GM12878 (cell line): ENCODE measurements around the gene DAAM1. TPM values are rescaled to one million over a fixed set of nuclear protein-coding genes. Genes with fewer than 3 reads are reported as not detected.

ENCODE experiments used
- ATAC-seq: fragments of 200-7000 bp; cut with Tn5 transposase; 3 replicates; pipeline ENCODE4 v1.9.1; 2020; ENCODE audit warnings: mild to moderate bottlenecking, moderate library complexity
- BruUV-seq: library from RNA; stranded (reverse); fragments of 400-500 nt; replicated peaks from 2 replicates; lab custom pipeline; 2021; lab: Mats Ljungman, UMichigan
- CTCF ChIA-PET: fragments of 300-600 bp; sonication (Branson Sonifier 250); formaldehyde crosslinking; extraction: SDS; loops from one replicate; lab custom pipeline; 2021; ENCODE audit warnings: inconsistent platforms; lab: Yijun Ruan, JAX
- POLR2A ChIA-PET: fragments of 350-600 bp; formaldehyde crosslinking; extraction: SDS; loops from one replicate; lab custom pipeline; 2021; ENCODE audit warnings: inconsistent platforms; lab: Charles Lee
- RAD21 ChIA-PET: fragments of 300-600 bp; sonication (Branson Sonifier 250); formaldehyde crosslinking; loops from one replicate; lab custom pipeline; 2023; ENCODE audit warnings: antibody characterized with exemption; ENCODE audit not compliant: unreplicated experiment; lab: Charles Lee
- SMC1A ChIA-PET: fragments of 300-600 bp; sonication (Branson Sonifier 250); formaldehyde crosslinking; loops from one replicate; lab custom pipeline; 2023; ENCODE audit not compliant: unreplicated experiment, uncharacterized antibody; lab: Charles Lee
- DNase-seq: peaks from one replicate; pipeline ENCODE4 v3.0.0-alpha.2; 2011; ENCODE audit warnings: low read depth, low spot score
- FAIRE-seq: peaks from 3 replicates; lab custom pipeline; 2011; peaks lifted over from hg19 to GRCh38; lab: Jason Lieb, UNC
- H2AFZ ChIP-seq: 2 replicates; pipeline ENCODE4 v1.6.0; 2011; ENCODE audit warnings: low read depth, low read length, control low read depth; ENCODE audit not compliant: control insufficient read depth
- H3K27ac ChIP-seq: 2 replicates; pipeline ENCODE4 v1.5.1; 2011; ENCODE audit warnings: control low read depth; ENCODE audit not compliant: control insufficient read depth, insufficient read depth
- H3K27me3 ChIP-seq, 2 experiments: replicated peaks in 1 of 2; 2 replicates each; pipeline versions ENCODE4 v1.6.0 to v1.6.1; 2011; ENCODE audit warnings: low read length in 1 of 2; ENCODE audit not compliant: control insufficient read depth in 2 of 2, insufficient read depth in 2 of 2
- H3K36me3 ChIP-seq, 2 experiments: 2 replicates each; pipeline ENCODE4 v1.5.1; 2011; ENCODE audit warnings: low read length in 1 of 2; ENCODE audit not compliant: control insufficient read depth in 2 of 2, insufficient read depth in 2 of 2
- H3K4me1 ChIP-seq: 2 replicates; pipeline ENCODE4 v1.6.1; 2011; ENCODE audit warnings: mild to moderate bottlenecking, low read length, moderate library complexity, mixed read lengths; ENCODE audit not compliant: control insufficient read depth, insufficient read depth
- H3K4me2 ChIP-seq: 2 replicates; pipeline ENCODE4 v1.6.0; 2011; ENCODE audit warnings: control low read depth; ENCODE audit not compliant: control insufficient read depth, insufficient read depth
- H3K4me3 ChIP-seq: fragments of 200-600 bp; sonication (generic); 2 replicates; pipeline ENCODE4 v1.5.1; 2016
- H3K79me2 ChIP-seq: 2 replicates; pipeline ENCODE4 v1.6.0; 2011; ENCODE audit warnings: low read length; ENCODE audit not compliant: control insufficient read depth, insufficient read depth
- H3K9ac ChIP-seq: 2 replicates; pipeline ENCODE4 v1.8.0; 2011; ENCODE audit warnings: low read length, control low read depth, mixed read lengths; ENCODE audit not compliant: control insufficient read depth, insufficient read depth
- H3K9me3 ChIP-seq: replicated peaks from 3 replicates; pipeline ENCODE4 v1.5.1; 2011; ENCODE audit warnings: mild to moderate bottlenecking, low read length; ENCODE audit not compliant: control insufficient read depth, insufficient read depth
- H4K20me1 ChIP-seq: 2 replicates; pipeline ENCODE4 v1.6.0; 2011; ENCODE audit not compliant: control insufficient read depth, insufficient read depth
- FOXM1 ChIP-seq: IDR thresholded peaks from 2 replicates; pipeline ENCODE4 v1.6.1; 2012; ENCODE audit warnings: low read depth, mild to moderate bottlenecking, inconsistent platforms, low read length, moderate library complexity
- HDAC6 ChIP-seq: fragments of 200-600 bp; sonication (generic); IDR thresholded peaks from one replicate; pipeline ENCODE4 v1.8.0; 2017; ENCODE audit warnings: antibody characterized with exemption; ENCODE audit not compliant: unreplicated experiment
- POLR2AphosphoS5 ChIP-seq: IDR thresholded peaks from 2 replicates; pipeline ENCODE4 v1.6.1; 2011; ENCODE audit warnings: mild to moderate bottlenecking, low read length, inconsistent platforms
- RB1 ChIP-seq: fragments of 450-650 bp; formaldehyde crosslinking; IDR thresholded peaks from 2 replicates; pipeline ENCODE4 v1.6.1; 2017; ENCODE audit warnings: mild to moderate bottlenecking, borderline replicate concordance
- RCOR1 ChIP-seq: conservative IDR thresholded peaks from 2 replicates; pipeline ENCODE4 v1.6.1; 2012; ENCODE audit warnings: low read depth, low read length, improper control_type of control experiment
- RELB ChIP-seq: fragments of 450-650 bp; IDR thresholded peaks from 2 replicates; pipeline ENCODE4 v1.6.1; 2017; ENCODE audit warnings: low read depth, mild to moderate bottlenecking, moderate library complexity
- REST ChIP-seq: IDR thresholded peaks from 2 replicates; pipeline ENCODE4 v1.6.1; 2012; ENCODE audit warnings: mild to moderate bottlenecking, low read depth, low read length
- STAT1 ChIP-seq: fragments of 450-650 bp; conservative IDR thresholded peaks from 2 replicates; pipeline ENCODE4 v1.6.1; 2014; ENCODE audit warnings: antibody characterized with exemption, mild to moderate bottlenecking
- ZZZ3 ChIP-seq: IDR thresholded peaks from 2 replicates; pipeline ENCODE4 v1.6.1; 2011; ENCODE audit warnings: low read depth; ENCODE audit not compliant: control insufficient read depth, insufficient read length
- WGBS: methylation state at CpG from one replicate; pipeline ENCODE4 v1.1.6; 2016; ENCODE audit warnings: low lambda C conversion rate; ENCODE audit not compliant: insufficient replicate concordance, insufficient coverage; ENCODE audit errors: missing lambda C conversion rate; 5-methylcytosine and 5-hydroxymethylcytosine counted together
- in situ Hi-C: fragments of 300-500 bp; cut with MboI; formaldehyde crosslinking; loops from 9 replicates; pipeline ENCODE4 v1.14.3; 2018; ENCODE audit warnings: mixed read lengths
- intact Hi-C: fragments of 100-400 bp; cut with micrococcal nuclease; formaldehyde crosslinking; loops from one replicate; pipeline ENCODE4 v1.14.2; 2022; ENCODE audit not compliant: unreplicated experiment
- polyA plus RNA-seq, 11 experiments: library from polyadenylated mRNA; depleted of rRNA in 4 of 11; unstranded in 6 of 11; stranded (reverse) in 5 of 11; fragments of >200 nt; fragmentation: Nextera tagmentation in 4 of 11; fragmentation: Illumina TruSeq in 1 of 11; extraction: Ambion mirVana in 4 of 11; extraction: Trizol in 1 of 11; gene quantifications; 1 replicate in 1 of 11; 2 replicates in 10 of 11; pipeline versions ENCODE4 v1.2.1 to v1.2.3, GENCODE V29; 2011 to 2016; ENCODE audit warnings: inconsistent platforms in 2 of 11, missing spikeins in 2 of 11, low read depth in 1 of 11
- total RNA-seq, 4 experiments: library from RNA; depleted of rRNA in 3 of 4; stranded (reverse); fragments of >200 nt in 3 of 4; fragmentation: Illumina TruSeq in 1 of 4; extraction: Trizol in 1 of 4; gene quantifications; 2 replicates each; pipeline versions ENCODE4 v1.2.1 to v1.2.3, GENCODE V29; 2013 to 2021

Gene DAAM1
- total and polyA plus RNA-seq, 10 of the 15 experiments (the other 5 are each of a cell fraction or from before 2014, with no cell fraction given), result 13.8 to 32.4 (median 24.2) TPM

- no peaks in the 10 kb centered on the region for H3K27me3 ChIP-seq
- BruUV-seq, result no TSS peak
- peaks cover 0 to 10% of the 10 kb centered on the region in 2 experiments; a peak in 2 of 4 replicates for H3K36me3 ChIP-seq
- in situ Hi-C loops (no loop called here), intact Hi-C loops (no loop called here)
- no peaks in the 10 kb centered on the region; the same call in 2 of the 3 replicates for H3K9me3 ChIP-seq
- H3K27ac ChIP-seq, result no peak overlapping the region
- TF ChIP-seq ZZZ3 (no peak), HDAC6 (no peak), RB1 (no peak), POLR2AphosphoS5 (no peak), STAT1 (no peak), FOXM1 (no peak), RELB (no peak), REST (no peak), RCOR1 (no peak)
- DNase-seq, result no peak
- FAIRE-seq, result no peak
- no peak overlapping the region for H2AFZ ChIP-seq
- 95% methylated on average over 2 of the region's 2 CpGs for WGBS
- no peak overlapping the region for H3K4me2 ChIP-seq
- H3K4me1 ChIP-seq, result no peaks in the 10 kb centered on the region
- ATAC-seq, result peak; percentile 68
- CTCF ChIA-PET, result interaction anchor here (1.2 to 1.5 kb wide), 3 partner anchors 9 to 13 kb away, joined by 4 to 7 read pairs (median 5); no protein-coding TSS in a partner anchor
- SMC1A ChIA-PET, result interaction anchor here (0.7 to 2.7 kb wide), 8 partner anchors 9 to 142 kb away, joined by 3 to 14 read pairs (median 4); no protein-coding TSS in a partner anchor
- H3K9ac ChIP-seq, result no peak overlapping the region
- H4K20me1 ChIP-seq, result no peaks in the 10 kb centered on the region; the same call in 1 of the 2 replicates
- RAD21 ChIA-PET, result interaction anchor here (1.3 to 3.0 kb wide), 2 partner anchors 8 to 75 kb away, joined by 5 to 13 read pairs; no protein-coding TSS in a partner anchor
- no peak overlapping the region for H3K4me3 ChIP-seq
- POLR2A ChIA-PET, result interaction anchor here (0.5 to 1.5 kb wide), 2 partner anchors 9 to 54 kb away, joined by 3 to 5 read pairs; no protein-coding TSS in a partner anchor
- no peaks in the 10 kb centered on the region for H3K79me2 ChIP-seq
Measured at GRCh38 chr14:59267046-59267445, 78.6 kb downstream of the DAAM1 start.
